GM10847 (cell line): ENCODE measurements around the gene FBXW8.

ENCODE experiments used
- POLR2A ChIP-seq: IDR thresholded peaks from 2 replicates; pipeline ENCODE4 v1.6.1; 2011; ENCODE audit not compliant: insufficient read length; ENCODE audit errors: extremely low read depth

Gene FBXW8

DNA sequence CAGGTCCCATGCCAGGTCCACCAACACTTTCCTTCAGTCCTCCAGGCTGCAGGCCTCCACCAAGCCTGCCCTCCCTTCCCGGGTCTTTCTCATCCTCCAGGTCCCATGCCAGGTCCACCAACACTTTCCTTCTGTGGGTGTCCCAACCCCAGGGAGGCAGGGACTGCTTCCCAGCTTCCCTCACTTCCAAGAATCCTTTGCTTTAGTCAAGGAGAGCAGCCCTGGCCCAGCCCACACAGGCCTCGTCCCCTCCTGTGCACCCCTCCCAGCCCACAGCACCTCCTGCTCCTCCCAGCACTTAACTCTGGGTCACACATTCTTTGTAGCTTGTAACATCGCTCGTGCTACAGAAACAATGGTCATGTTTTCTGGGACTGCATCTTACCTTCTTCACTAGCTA is 115.6 kb downstream of the FBXW8 start:
- no peak for TF ChIP-seq POLR2A

GRCh38 chr12:117026921-117027250 is 116.1 kb downstream of the FBXW8 start:
- TF ChIP-seq POLR2A = no peak

- no peak for TF ChIP-seq POLR2A
These were observed 116.7 kb downstream of the FBXW8 start for GRCh38 chr12:117027251-117028086.

GRCh38 chr12:117028254-117028653 is 117.5 kb downstream of the FBXW8 start:
- TF ChIP-seq POLR2A = no peak

DNA sequence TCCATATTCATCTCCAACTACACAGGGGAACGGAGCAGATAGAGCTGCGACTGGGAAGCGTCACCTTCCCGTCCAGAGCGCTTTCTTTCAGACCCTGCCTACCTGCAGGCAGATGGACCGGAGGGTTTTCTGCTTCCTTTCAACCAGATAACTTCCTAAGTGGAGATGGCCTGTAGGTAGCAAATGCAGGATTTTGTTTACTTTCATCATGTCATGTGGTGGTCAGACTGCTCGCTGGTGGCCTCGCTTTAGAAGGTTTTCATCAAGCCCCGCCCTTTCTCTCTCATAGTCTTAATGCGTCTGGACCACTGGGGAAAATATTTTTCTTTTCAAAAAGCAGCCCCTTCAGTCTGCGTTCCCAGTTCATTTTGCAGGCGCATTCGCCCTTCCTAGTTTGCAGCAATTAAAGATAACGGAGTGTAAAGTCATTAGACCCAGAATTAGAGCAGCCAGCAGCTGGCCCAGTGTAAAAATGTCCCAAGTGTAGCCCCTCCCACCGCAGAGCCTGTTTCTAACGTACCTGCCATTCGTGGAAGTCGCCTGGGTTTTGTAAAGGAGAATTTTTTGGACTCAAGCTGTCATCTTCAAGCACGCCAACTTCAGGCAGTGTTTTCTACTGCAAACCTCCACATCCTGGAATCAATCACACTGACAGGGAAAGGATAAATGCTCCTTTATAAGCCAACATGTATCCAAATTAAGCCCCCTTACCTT is 119.6 kb downstream of the FBXW8 start:
- no peak for TF ChIP-seq POLR2A

DNA sequence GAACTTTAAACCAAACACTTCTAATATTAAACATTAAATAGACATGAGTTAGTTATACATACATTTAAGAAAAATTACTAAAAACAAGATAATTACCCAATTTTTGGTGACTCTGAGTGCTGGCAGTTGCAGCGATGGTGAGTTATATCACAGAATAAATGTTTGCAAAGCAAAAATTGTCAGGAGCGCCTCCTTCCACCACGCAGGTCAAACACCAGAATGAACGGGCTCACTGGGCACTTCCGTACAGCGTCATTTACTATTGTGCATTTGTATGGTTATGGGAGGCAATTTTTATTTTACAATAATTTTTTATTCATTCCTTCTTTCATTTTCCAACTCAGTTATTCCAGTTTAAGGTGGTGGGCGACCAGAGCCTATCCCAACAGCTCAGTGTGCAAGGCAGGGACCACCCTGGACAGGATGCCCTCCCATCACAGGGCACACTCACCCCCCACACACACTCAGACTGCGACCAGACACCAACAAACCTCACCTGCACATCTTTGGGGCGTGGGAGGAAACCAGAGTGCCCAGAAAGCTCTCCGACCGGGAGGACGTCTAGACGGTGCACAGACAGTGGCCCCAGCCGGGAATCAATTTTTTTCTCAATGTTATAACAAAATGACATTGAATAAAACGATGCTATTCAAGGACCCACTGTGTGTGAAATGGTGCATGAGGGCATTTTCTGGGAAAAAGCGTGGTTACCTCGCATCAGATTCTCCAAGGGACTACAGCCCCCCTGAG is 121.3 kb downstream of the FBXW8 start:
- TF ChIP-seq POLR2A = no peak

DNA sequence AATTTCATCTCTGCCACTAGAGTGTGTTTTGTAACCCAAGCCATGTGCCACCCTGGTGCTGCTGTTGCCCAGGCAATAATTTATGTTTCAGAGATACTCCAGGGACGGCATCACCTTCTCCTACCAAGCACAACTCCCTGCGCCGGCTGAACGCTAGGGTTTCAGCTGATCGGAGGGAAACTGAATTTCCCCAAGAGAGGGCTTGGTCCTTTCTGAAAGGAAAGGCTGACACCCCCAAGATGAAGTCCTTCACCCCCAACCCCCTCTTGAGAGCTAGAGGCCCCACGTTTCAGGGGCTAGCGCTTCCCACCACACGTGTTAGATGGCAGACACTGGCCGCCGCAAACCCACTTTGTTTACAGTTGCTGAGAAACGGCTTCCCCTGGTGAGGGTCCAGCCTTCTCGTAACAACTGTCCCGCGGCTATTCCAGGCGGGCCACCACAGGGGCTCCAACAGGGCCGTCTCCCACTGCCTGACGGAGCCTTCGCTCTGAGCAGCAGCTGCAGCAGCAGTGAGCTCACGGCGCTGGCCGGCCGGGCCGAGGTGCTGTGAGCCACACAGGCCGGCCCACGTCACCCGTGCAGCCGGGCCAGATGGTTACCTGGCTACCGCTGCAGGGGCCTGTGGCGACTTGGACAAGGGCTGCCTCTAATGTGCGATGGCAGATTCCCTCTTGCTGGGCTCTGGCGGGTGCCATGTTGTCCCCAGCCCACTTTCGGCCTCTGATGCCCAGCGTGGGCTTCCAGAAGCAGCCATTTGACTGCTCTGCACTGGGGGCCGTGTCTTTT is 122.0 kb downstream of the FBXW8 start:
- no peak for TF ChIP-seq POLR2A

GRCh38 chr12:117033382-117034221 is 122.9 kb downstream of the FBXW8 start:
- TF ChIP-seq POLR2A = no peak

GRCh38 chr12:117034249-117034648 is 123.5 kb downstream of the FBXW8 start:
- TF ChIP-seq POLR2A = no peak

DNA sequence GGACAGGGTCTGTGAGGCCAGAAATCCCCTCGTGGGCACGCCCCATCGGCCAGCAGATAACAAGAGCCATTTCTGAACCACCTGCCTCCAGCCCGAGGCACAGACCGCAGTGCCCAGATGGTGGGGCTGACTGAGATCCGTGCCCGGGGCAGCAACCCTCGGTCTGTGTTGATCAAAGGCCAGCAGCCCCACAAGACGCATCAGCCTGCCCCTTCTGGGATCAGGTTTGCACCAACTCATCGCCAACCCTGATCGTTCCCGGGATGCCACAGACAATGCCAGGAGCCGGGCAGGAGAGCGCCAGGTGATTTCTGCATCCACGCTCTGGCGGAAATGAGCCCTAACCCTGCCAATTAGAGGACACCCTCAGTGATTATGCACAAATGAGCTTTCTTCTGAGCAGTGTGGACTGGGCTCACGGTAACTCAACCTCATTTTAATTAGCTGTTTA is 124.0 kb downstream of the FBXW8 start:
- TF ChIP-seq POLR2A = no peak

DNA sequence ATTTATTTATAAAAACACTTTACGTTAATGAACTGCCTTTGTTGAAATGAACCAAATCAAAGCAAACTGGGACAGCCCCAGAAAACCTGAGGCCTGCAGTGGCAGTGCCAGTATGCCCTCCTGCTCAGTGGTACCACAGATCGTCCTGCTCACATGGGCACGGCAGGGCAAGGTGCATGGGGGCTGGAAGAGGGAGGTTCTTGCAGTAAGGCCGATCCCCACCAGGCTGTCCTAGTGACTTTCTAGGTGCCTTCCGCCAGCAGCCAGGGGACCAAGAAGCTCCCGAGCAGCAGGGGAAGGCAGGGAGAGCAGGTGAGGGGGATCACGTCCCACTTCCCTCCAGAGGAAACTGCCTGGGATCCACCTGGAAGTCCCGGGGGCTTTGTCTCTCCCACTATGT is 124.5 kb downstream of the FBXW8 start:
- TF ChIP-seq POLR2A = no peak

DNA sequence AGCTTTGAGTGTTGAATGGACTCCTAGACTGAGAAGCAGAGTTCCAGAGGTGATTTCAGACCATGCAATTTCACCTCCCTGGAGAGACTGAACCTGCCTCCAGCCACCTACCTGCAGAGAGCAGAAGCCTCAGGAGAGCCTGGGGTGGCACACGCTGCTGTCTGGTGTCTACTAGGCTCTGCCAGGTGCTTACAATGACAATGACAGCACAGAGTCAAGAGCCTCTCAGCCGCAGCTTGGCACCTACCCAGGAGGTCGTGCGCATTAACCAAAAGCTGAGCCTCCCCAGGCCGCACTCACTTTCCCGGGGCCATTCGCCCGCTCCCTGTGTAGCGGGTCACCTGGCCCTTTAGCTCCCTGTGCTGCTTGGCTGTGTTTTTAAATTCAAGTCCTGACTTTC is 125.3 kb downstream of the FBXW8 start:
- TF ChIP-seq POLR2A = no peak

- TF ChIP-seq POLR2A = no peak
These were observed 125.8 kb downstream of the FBXW8 start for GRCh38 chr12:117036547-117036946.
